Upper lobe of left lung (tissue), 6 donors: ENCODE data around the gene SEPHS1. TPM values are rescaled to one million over a fixed set of nuclear protein-coding genes. Genes with fewer than 3 reads are reported as not detected.

ENCODE experiments used
- ATAC-seq, 2 donors: fragments of 200-7000 bp; cut with Tn5 transposase; one replicate each; pipeline ENCODE4 v1.9.1; 2022; ENCODE audit warnings: mild to moderate bottlenecking in 2 of 2, moderate library complexity in 2 of 2; ENCODE audit not compliant: low FRiP score in 2 of 2
- DNase-seq, 2 donors: peaks; one replicate each; pipeline ENCODE4 v3.0.0-alpha.2; 2019 to 2020
- H3K27ac ChIP-seq, 4 donors: fragments of 200-600 bp; sonication (generic); one replicate each; pipeline ENCODE4 v1.5.1; 2016 to 2019
- H3K27me3 ChIP-seq, 4 donors: fragments of 200-600 bp; sonication (generic); one replicate each; pipeline ENCODE4 v1.5.1; 2017 to 2019
- H3K36me3 ChIP-seq, 4 donors: fragments of 200-600 bp; sonication (generic); one replicate each; pipeline ENCODE4 v1.5.1; 2016 to 2019
- H3K4me1 ChIP-seq, 4 donors: fragments of 200-600 bp; sonication (generic); one replicate each; pipeline ENCODE4 v1.5.1; 2018 to 2019
- H3K4me3 ChIP-seq, 4 donors: fragments of 200-600 bp; sonication (generic); one replicate each; pipeline ENCODE4 v1.5.1; 2017 to 2019; ENCODE audit warnings: mild to moderate bottlenecking in 2 of 4, moderate library complexity in 1 of 4
- H3K9me3 ChIP-seq, 4 donors: fragments of 200-600 bp; sonication (generic); one replicate each; pipeline ENCODE4 v1.5.1; 2018 to 2019
- CTCF ChIP-seq, 6 experiments: fragments of 450-650 bp in 4 of 6; fragments of 200-600 bp in 2 of 6; sonication (generic) in 2 of 6; IDR thresholded peaks; one replicate each; pipeline ENCODE4 v1.5.1; 2016 to 2019; ENCODE audit warnings: antibody characterized with exemption in 6 of 6
- EP300 ChIP-seq, 4 donors: sonication (generic); formaldehyde crosslinking; IDR thresholded peaks; one replicate each; pipeline ENCODE4 v1.5.1; 2017; ENCODE audit warnings: antibody characterized with exemption in 4 of 4, control low read depth in 2 of 4
- POLR2A ChIP-seq, 4 donors: fragments of 450-650 bp; IDR thresholded peaks; one replicate each; pipeline ENCODE4 v1.5.1; 2016 to 2017; ENCODE audit warnings: antibody characterized with exemption in 4 of 4, mild to moderate bottlenecking in 2 of 4
- POLR2AphosphoS5 ChIP-seq, 2 donors: sonication (generic); formaldehyde crosslinking; IDR thresholded peaks; one replicate each; pipeline ENCODE4 v1.5.1; 2017; ENCODE audit warnings: antibody characterized with exemption in 2 of 2
- WGBS, 2 donors: methylation state at CpG; one replicate each; pipeline ENCODE4 v1.1.5; 2017 to 2018; 5-methylcytosine and 5-hydroxymethylcytosine counted together
- total RNA-seq, 6 donors: library from RNA; depleted of rRNA in 4 of 6; stranded (reverse); fragments of >200 nt in 4 of 6; gene quantifications; one replicate each; pipeline versions ENCODE4 v1.1.0 to v1.2.1, GENCODE V29; 2016 to 2021
- donor health status: DM: no; HTN: no; CAD: no; lungs with moderate emphysema.
- donor health status: DM: no; HTN: yes; CAD: no; lungs with severe emphysema.

SEPHS1 gene
- total RNA-seq, 6 donors from 2014 or later, result 10.0 to 41.9 (median 33.8) TPM

- no peaks in the 10 kb centered on the region for H3K4me1 ChIP-seq
- no peak for ATAC-seq
- no peak for DNase-seq
- 71 to 74% methylated on average over 5 of the region's 5 CpGs for WGBS, 2 donors
- no peak for TF ChIP-seq CTCF (IDR thresholded peaks at IDR 0.05)
- no peak for TF ChIP-seq POLR2AphosphoS5 (IDR thresholded peaks at IDR 0.05)
- TF ChIP-seq POLR2A (IDR thresholded peaks at IDR 0.05), result no peak
- no peak for TF ChIP-seq EP300 (IDR thresholded peaks at IDR 0.05)
- no peak overlapping the region for H3K27ac ChIP-seq
- H3K36me3 ChIP-seq, result no peaks in the 10 kb centered on the region
- no peaks in the 10 kb centered on the region for H3K9me3 ChIP-seq
- H3K4me3 ChIP-seq, result no peak overlapping the region
- no peaks in the 10 kb centered on the region for H3K27me3 ChIP-seq
Observed at GRCh38 chr10:13365243-13365642, 17.1 kb upstream of the SEPHS1 start.

GRCh38 chr10:13360587-13360986 is 12.5 kb upstream of the SEPHS1 start:
- Histone ChIP-seq H3K4me3 (no peak overlapping the region), H3K36me3 (no peaks in the 10 kb centered on the region), H3K27me3 (no peaks in the 10 kb centered on the region), H3K9me3 (no peaks in the 10 kb centered on the region), H3K4me1 (no peaks in the 10 kb centered on the region), H3K27ac (no peak overlapping the region)
- DNase-seq, result no peak
- WGBS, 2 donors, result 76 to 78% methylated on average over 7 of the region's 7 CpGs
- TF ChIP-seq POLR2AphosphoS5 (IDR thresholded peaks at IDR 0.05) (no peak), CTCF (IDR thresholded peaks at IDR 0.05) (no peak), POLR2A (IDR thresholded peaks at IDR 0.05) (no peak), EP300 (IDR thresholded peaks at IDR 0.05) (no peak)
- no peak for ATAC-seq

- Histone ChIP-seq H3K4me1 (no peaks in the 10 kb centered on the region), H3K9me3 (no peaks in the 10 kb centered on the region), H3K27me3 (no peaks in the 10 kb centered on the region), H3K27ac (no peak overlapping the region), H3K36me3 (no peaks in the 10 kb centered on the region), H3K4me3 (no peak overlapping the region)
- DNase-seq (no peak), ATAC-seq (no peak)
- TF ChIP-seq POLR2AphosphoS5 (IDR thresholded peaks at IDR 0.05) (no peak), POLR2A (IDR thresholded peaks at IDR 0.05) (no peak), CTCF (IDR thresholded peaks at IDR 0.05) (no peak), EP300 (IDR thresholded peaks at IDR 0.05) (no peak)
- 59 to 69% methylated on average over 4 of the region's 4 CpGs for WGBS, 2 donors
Observed at GRCh38 chr10:13356392-13356791, 8.3 kb upstream of the SEPHS1 start.

GRCh38 chr10:13354783-13355182 is 6.7 kb upstream of the SEPHS1 start:
- TF ChIP-seq POLR2AphosphoS5 (IDR thresholded peaks at IDR 0.05) (no peak), POLR2A (IDR thresholded peaks at IDR 0.05) (no peak), EP300 (IDR thresholded peaks at IDR 0.05) (no peak), CTCF (IDR thresholded peaks at IDR 0.05) (no peak)
- Histone ChIP-seq H3K27ac (no peak overlapping the region), H3K4me3 (no peak overlapping the region), H3K36me3 (no peaks in the 10 kb centered on the region), H3K9me3 (no peaks in the 10 kb centered on the region), H3K4me1 (peaks cover 4 to 7% (median 6%) of the 10 kb centered on the region in 4 donors), H3K27me3 (no peaks in the 10 kb centered on the region)
- DNase-seq (no peak), ATAC-seq (no peak)
- 90 to 93% methylated on average over 5 to 7 of the region's 7 CpGs for WGBS, 2 donors

GRCh38 chr10:13352519-13352918 is 4.4 kb upstream of the SEPHS1 start:
- 39 to 60% methylated on average over 3 of the region's 3 CpGs for WGBS, 2 donors
- ATAC-seq (no peak), DNase-seq (no peak)
- H3K27me3 ChIP-seq, result no peaks in the 10 kb centered on the region
- no peaks in the 10 kb centered on the region for H3K36me3 ChIP-seq
- TF ChIP-seq CTCF (IDR thresholded peaks at IDR 0.05), result no peak
- peaks cover 10 to 20% (median 16%) of the 10 kb centered on the region in 4 donors for H3K4me1 ChIP-seq
- H3K4me3 ChIP-seq, result no peak overlapping the region
- H3K27ac ChIP-seq, result no peak overlapping the region
- H3K9me3 ChIP-seq, result no peaks in the 10 kb centered on the region
